GM21447 (cell line): Measurements from ENCODE around the gene PPIAL4G.
"Not testable (repeated sequence)": the region's sequence is repeated elsewhere in the genome, so short reads cannot be mapped to it uniquely, and the experiment has no call there.

Experiments
- ATAC-seq: cut with Tn5 transposase; IDR thresholded peaks from one replicate; pipeline ENCODE4 v1.9.1; 2021; ENCODE audit not compliant: unreplicated experiment

The PPIAL4G gene

DNA sequence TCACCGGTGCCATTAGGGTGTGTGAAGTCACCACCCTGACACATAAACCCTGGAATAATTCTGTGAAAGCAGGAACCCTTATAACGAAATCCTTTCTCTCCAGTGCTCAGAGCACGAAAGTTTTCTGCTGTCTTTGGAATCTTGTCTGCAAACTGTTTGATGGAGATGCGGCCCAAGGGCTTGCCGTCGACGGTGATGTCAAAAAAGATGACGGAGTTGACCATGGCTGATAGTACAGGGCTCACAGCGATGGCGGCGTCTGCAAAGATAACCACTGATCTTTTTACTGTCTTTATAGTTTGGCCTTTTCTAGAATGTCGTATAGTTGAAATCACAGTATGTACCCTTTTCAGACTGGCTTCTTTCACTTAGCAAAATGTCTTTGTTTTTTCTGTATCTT, at the start of gene PPIAL4G:
PPIAL4G (minus strand) TSS at position 274 of the 400 bp plus-strand sequence; CDS start at position 224, 50 bp downstream.
- not testable (repeated sequence) for ATAC-seq

DNA sequence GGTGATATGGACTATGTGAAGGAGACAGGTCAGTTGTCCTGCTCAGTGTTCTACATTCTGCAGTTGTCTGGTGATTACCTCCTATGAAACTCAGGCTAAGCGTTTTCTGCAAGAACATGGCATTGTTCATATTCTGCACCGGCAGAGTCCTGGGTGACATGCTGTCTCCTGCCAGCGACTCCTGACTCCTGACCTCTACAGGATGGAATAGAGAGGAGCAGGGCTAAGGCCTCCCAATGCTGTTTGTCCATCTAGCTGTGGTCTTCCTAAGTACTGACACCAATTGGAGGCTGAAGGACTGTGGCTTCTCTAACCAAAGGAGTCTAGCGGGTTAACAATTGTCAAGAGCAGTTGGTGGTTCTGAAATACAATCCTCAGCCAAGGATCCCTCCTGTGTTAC, 49.1 kb upstream of the PPIAL4G start:
- ATAC-seq, result not testable (repeated sequence)

DNA sequence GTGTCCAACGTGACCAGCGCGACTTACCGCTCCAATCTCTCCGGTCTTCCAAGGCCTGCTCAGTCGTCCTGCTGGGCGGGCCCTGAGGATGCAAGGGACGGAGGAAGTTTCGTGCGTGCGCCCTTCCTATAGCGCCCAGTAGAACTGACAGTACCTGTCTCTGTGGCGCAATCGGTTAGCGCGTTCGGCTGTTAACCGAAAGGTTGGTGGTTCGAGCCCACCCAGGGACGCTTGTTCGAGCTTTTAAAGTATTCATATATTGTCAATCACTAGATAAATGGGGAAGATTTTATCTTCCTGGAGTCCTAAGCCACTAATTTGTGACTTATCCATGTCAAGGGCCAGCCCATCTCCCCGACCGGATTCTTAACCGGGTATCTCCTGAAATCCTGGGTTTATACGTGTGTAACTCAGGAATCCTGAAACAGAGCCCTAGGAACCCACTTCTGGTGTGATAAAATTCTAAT, 46.0 kb upstream of the PPIAL4G start:
- ATAC-seq, result not testable (repeated sequence)

DNA sequence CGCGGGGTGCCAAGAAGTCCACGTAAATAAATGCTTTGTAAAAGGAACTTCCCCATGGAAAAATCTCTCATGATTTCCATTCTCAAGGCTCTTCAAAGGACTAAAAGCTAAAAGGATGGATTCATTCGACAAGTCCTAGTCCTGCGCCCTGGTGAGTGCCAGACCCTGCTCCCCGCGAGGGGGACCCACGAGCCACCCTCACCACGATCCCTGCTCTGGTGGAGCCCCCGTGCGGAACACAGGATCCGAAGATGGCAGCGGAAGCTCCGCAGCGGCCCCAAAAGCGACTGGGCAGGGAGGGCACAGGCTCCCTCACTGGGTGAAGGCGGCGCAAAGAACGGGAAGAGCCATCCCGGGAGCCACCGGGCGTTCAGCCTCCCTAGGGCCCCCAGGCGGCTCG, 45.5 kb upstream of the PPIAL4G start:
- not testable (repeated sequence) for ATAC-seq

DNA sequence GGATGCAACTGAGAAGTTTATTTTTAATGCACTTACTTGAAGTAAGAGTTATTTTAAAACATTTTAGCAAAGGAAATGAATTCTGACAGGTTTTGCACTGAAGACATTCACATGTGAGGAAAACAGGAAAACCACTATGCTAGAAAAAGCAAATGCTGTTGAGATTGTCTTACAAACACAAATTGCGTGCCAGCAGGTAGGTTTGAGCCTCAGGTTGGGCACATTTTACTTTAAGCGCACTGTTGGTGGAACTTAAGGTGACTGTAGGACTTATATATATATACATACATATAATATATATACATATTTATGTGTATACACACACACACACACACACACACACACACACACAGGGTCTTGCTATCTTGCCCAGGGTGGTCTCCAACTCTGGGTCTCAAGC, 43.5 kb upstream of the PPIAL4G start:
- not testable (repeated sequence) for ATAC-seq

DNA sequence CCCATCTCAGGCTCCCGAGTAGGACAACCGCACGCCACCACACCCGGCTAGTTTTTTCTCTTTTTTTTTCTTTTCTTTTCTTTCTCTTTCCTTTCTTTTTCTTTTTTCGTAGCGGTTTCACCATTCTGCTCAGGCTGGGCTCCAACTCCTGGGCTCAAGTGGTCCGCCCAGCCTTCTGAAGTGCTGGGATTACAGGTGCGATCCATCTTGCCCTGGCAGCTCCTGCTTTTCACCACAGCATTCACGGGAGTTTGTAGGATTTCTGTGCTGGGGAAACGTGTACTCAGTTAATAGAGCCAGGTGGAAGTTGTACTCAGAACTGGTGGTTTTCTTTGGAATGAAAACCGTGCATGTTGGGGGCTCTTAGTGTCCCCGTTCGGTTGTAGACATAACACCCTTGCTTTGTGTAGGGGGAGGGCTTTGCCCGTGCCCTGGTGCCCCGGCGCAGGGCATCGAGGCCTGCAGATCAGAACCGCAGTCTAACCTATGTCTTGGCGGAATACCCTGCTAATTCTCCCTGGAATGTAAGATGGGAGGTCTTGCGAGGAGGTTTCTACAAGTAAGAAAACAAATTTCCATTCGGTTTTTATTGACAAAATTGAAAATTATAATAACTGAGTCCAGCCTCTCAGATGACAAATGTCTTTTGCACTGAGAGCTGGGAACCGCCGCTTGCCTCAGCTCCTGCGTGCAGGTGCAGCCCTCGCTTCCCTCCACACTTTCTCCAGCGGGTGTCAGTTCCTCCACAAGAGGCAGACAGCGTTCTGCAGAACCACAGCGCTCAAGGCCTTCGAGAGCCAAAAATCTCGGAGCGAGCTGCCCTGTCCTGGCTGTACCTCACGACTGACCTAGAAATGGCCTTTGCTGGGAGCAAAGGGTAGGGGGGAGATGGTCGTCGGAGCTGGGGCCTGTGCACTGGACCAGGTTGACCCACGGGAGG, 40.4 kb upstream of the PPIAL4G start:
- ATAC-seq, result peak; percentile 3

DNA sequence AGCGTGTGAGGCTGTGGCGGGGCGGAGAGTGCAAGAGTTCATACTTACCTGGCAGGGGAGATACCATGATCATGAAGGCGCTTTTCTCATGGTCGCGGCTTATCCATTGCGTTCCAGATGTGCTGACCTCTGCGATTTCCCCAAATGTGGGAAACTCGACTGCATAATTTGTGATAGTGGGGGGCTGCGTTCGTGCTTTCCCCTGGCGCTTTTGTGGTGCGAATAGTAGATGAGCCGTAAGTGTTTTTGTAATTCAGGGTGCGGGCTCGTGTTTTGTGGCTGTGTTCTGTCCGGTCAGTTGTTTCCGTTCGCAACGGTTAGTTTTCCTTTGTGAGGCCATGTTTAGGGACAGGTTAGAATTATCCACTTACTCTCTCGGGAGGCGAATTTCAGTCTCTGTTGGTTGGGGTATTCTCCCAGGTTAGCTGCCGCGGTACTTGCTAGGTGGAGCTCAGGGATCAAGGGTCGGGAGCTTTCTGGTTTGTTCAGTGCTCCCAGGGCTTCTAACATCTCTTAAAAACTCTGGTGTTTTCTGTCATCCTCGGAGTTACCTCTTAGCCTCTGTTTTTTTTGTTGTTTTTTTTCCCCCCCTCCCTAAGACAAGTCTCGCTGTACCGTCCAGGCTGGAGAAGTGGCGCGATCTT, 39.6 kb upstream of the PPIAL4G start:
- ATAC-seq, result peak; percentile 73

DNA sequence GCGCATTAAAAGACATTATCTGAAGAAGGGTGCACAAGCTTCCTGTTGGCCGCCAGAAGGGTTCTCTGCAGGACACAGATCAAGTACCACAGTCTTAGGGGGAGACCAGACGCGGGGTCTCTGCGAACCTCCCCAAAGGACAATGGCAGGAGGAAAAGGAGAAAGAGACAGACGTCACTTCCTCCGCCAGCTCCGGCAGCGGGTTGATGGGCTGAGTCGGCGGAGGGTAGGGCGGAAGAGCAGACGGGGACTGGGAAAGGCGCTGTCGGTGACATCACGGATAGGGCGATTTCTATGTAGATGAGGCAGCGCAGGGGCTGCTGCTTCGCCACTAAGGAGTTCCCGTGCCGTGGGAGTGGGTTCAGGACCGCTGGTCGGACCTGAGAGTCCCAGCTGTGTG, 39.0 kb upstream of the PPIAL4G start:
- ATAC-seq, result peak; percentile 49

DNA sequence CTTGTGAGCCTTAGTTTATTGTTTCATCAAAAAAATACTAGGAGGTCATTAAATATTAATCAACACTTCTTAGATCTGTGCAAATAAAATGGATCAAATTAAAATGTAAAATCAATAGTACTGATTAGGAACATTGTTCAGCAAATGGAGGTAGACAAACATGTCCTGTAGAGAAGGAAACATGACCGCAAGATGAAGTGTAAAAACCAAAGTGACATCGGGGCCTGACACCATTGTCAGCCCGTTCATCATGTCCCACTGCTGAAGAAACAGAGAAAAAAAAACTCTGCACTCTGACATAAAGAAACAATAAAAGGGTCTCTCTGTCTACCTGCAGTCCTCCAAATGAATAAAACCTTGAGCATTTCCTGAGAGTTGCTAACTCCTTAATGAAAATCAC, 31.2 kb upstream of the PPIAL4G start:
- ATAC-seq, result not testable (repeated sequence)

DNA sequence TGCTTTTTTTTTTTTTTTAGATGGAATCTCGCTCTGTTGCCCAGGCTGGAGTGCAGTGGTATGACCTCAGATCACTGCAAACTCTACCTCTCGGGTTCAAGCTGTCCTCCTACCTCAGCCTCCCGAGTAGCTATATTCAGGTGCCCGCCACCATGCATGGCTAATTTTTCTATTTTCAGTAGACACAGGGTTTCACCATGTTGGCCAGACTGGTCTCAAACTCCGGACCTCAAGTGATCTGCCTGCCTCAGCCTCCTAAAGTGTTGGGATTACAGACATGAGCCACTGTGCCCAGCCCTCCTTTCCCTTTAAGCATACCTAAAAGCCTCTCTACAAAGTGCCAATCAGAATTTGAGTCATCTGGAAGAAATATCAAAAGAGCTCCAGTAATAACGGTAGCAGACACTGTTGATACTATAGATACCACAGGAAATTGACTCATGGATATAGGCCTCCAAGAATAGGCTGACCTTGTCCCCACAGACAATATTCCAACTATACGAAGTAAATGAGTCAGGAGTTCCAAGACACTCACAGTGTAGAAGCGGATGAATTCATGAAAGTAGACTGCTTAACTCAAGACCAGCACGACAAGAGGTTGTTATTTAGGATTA, 29.6 kb upstream of the PPIAL4G start:
- not testable (repeated sequence) for ATAC-seq

DNA sequence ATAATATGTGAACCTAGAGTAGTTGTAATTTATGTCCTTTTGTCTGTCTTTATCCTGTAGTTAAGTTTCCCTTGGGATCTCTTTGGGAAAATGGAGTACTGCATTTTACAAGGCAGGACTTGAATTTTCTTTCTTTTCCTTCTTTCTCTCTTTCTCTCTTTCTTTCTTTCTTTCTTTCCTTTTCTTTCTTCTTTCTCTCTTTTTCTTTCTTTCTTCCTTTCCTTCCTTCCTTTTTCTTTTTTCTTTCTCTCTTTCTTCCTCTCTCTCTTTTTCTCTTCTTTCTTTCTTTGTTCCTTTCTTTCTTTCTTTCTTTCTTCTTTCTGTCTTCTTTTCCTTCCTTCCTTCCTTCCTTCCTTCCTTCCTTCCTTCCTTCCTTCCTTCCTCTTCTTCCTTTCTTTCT, 10.8 kb upstream of the PPIAL4G start:
- not testable (repeated sequence) for ATAC-seq

DNA sequence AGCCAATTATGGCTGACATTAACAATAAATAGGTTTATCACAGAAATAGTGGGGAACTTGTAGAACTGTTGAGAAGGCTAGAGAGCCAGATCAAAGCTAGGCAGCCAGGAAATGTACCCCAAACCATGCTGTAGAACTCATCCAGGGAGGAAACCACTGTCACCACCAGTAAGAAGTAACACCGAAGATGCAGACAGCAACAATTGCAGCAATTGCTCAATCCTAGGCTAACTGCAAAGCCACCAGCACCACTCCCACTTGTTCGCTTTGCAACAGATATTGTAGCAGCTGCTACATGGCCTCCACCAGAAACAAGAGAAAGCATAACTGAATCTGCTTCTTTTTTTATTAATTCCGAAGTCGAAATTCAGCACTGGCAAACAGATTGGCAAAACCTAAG, 2.0 kb downstream of the PPIAL4G start:
- not testable (repeated sequence) for ATAC-seq

DNA sequence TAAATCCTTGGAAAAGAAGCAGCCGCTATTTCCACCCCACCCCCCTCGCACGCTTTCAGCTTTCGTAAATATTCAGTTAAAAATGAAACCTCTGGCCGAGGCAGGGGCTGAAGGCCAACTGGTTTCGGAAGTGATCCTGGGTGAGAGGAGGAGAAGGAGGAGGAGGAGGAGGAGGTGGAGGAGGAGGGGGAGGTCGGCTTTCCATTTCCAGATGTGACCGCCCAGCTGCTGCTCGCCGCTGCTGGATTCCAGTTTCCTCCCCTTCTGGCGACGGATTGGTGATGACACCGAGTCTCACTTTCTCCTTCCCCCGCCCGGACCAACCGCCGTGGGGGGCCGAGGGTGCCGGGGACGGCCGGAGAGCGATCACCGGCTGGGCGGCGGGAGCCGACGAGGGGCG, 23.4 kb downstream of the PPIAL4G start:
- not testable (repeated sequence) for ATAC-seq

DNA sequence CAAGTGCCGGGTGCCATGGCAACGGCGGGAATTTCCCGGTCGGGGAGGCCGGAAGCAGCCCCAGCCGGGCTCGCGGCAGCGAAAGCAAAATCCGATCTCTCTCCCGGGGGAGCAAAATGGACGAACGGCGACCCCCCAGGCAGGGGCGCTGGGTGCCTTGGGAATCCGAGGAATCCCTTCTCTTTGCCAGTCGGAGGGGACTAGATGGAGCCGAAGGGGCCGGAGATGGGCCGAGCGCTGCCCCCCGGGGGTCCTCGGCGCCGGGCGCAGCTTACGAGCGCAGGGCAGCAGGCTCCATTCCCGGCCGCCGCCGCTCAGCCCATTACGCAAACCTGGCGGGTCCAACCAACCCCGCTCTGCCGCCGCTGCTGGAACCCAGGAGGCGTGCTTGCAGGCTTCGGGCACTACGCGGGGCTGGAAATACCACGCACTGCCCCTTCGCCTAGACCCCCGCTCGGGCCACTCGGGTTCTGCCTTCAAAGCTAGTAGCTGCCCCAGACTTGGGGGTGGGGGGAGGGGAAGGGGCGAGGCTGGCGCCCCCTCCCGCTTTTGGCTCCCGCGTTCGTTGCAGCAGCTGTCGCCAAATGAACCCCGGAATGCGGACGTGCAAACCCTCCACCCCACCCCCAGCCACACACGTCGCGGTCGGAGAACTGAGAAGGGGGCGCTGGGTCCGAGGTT, 24.1 kb downstream of the PPIAL4G start:
- not testable (repeated sequence) for ATAC-seq

DNA sequence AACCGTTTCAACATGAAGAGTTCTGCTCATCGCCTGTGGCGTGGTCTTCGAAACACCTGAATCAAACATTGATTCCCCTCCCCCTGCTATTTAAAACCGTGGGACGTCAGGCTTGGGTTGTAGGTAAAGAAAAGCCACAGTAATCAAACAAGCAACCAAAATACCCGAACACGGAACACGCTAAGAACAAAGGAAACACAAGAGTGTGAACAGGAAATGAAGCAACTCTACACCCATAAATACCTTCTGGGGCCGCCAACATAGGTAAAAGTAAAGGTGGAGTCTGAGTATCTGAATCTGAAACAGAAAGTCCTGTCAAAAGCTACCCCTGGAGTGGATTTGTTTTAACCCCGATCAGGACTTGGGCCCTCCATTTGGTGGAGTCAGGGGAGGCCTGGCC, 24.7 kb downstream of the PPIAL4G start:
- ATAC-seq, result not testable (repeated sequence)

DNA sequence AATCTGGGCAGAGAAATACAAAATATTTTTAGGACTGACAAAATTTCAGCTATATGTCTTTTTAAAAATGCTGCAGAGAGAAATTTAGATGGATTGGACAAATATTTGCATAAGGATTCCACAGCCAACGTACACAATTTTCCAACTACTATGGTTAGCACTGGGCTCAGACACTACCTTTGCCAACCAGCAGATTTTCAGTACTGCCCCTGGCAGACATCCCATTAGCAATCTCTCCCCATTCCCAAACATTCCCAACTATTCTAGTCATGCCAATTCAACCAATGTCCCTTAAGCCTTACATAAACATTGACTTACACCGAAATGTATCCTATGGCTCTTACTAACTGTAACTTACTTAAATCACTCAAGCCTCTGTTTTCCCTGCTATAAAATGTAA, 30.3 kb downstream of the PPIAL4G start:
- ATAC-seq, result not testable (repeated sequence)

DNA sequence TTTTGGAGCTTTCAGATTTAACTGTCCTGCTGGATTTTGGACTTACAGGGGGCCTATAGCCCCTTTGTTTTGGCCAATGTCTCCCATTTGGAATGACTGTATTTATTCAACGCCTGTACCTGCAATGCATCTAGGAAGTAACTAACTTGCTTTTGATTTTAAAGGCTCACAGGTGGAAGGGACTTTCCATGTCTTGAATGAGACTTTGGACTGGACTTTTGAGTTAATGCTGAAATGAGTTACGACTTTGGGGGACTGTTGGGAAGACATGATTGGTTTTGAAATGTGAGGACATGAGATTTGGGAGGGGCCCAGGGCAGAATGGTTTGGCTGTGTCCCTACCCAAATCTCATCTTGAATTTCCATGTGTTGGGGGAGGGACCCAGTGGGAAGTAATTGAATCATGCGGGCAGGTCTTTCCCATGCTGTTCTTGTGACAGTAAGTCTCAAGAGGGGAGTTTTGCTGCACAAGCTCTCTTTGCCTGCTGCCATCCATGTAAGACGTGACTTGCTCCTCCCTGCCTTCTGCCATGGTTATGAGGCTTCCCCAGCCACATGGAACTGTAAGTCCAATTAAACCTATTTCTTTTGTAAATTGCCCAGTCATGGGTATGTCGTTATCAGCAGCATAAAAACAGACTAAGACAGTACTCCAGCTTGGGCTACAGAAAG, 43.3 kb downstream of the PPIAL4G start:
- ATAC-seq, result not testable (repeated sequence)

DNA sequence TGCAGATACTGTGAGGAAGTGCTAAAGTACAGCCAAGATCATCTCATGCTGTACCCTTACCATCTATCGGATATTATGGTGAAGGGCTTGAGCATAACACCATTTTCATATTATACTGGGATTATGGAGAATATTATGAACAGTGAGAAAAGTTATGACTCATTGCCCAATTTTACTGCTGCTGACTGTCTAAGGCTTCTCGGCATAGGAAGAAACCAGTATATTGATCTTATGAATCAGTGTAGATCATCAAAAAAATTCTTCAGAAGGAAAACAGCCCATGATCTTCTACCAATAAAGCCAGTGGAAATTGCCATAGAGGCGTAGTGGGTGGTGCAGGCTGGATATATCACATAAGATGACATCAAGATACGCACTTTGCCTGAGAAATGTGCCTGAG, 47.7 kb downstream of the PPIAL4G start:
- ATAC-seq, result no peak

DNA sequence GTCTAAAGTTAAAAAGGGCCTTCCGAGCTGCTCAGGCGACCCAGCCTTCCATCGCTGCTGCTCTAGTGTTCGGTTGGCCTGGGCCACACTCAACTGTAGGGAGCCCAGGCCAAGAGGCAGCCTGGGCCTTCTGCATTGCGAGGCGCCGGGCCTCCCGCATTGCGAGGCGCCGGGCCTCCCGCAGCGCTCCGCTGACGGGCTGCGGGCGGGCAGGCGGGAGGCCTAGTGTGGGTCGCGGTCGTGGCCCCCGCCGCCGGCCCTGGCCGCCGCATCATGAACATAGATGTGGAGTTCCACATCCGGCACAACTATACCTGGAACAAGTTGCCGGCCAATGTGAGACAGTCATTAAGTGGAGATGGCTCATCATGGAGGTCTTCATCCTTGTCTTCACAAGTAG, 48.3 kb downstream of the PPIAL4G start:
- no peak for ATAC-seq

DNA sequence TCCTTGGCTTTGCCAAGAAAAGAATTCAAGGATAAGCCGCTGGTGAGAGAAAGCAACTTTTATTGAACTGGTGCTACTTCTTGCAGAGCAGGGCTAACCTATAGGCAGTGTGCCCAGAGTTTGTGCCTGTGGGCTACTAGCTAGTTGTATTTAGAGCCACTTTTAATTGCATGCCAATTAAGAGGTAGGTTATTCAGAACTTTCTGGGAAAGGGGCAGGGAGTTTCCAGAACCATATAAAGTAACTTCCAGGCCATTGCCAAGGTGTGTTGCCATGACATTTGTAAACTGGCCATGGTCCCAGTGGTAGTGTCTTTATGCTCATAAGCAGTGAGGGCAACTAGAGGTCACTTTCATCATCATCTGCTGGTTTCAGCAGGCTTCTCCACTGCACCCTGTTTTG, 50.2 kb downstream of the PPIAL4G start:
- ATAC-seq, result not testable (repeated sequence)
